CMK (cell line): ENCODE results near the gene HSDL2.
A peak's percentile ranks its signal among the peaks of the same experiment; 100 is the strongest.
"Not testable (repeated sequence)": the region's sequence is repeated elsewhere in the genome, so short reads cannot be mapped to it uniquely, and the experiment has no call there.

Experiments
- DNase-seq: peaks from one replicate; pipeline ENCODE4 v3.0.0-alpha.2; 2010; ENCODE audit warnings: low read depth

The HSDL2 gene

GRCh38 chr9:112366591-112366990 lies 13.3 kb upstream of the HSDL2 start:
- DNase-seq = no peak

GRCh38 chr9:112367465-112367864 lies 12.4 kb upstream of the HSDL2 start:
- no peak for DNase-seq

- no peak for DNase-seq
These were observed 10.1 kb upstream of the HSDL2 start for GRCh38 chr9:112369817-112370216.

- DNase-seq = no peak
These were observed 8.8 kb upstream of the HSDL2 start for GRCh38 chr9:112371060-112371459.

- not testable (repeated sequence) for DNase-seq
These were observed 6.2 kb upstream of the HSDL2 start for GRCh38 chr9:112373666-112374065.

GRCh38 chr9:112374232-112374631 lies 5.7 kb upstream of the HSDL2 start:
- not testable (repeated sequence) for DNase-seq

- no peak for DNase-seq
These were observed 4.5 kb upstream of the HSDL2 start for GRCh38 chr9:112375361-112375760.

GRCh38 chr9:112377087-112377486 lies 2.8 kb upstream of the HSDL2 start:
- DNase-seq = no peak

GRCh38 chr9:112377684-112378327 lies 2.1 kb upstream of the HSDL2 start:
- no peak for DNase-seq

- DNase-seq = no peak
These were observed 1.4 kb upstream of the HSDL2 start for GRCh38 chr9:112378328-112379176.

GRCh38 chr9:112379177-112380101 lies 469 bp upstream of the HSDL2 start:
- DNase-seq = peak; percentile 96

- DNase-seq = no peak
These were observed 915 bp downstream of the HSDL2 start for GRCh38 chr9:112380825-112381221.

GRCh38 chr9:112382066-112382465 lies 2.2 kb downstream of the HSDL2 start:
- DNase-seq = no peak

- DNase-seq = no peak
These were observed 2.8 kb downstream of the HSDL2 start for GRCh38 chr9:112382501-112383364.

- DNase-seq = no peak
These were observed 4.3 kb downstream of the HSDL2 start for GRCh38 chr9:112384219-112384618.

GRCh38 chr9:112384690-112385089 lies 4.8 kb downstream of the HSDL2 start:
- DNase-seq = no peak

GRCh38 chr9:112387115-112387514 lies 7.2 kb downstream of the HSDL2 start:
- no peak for DNase-seq

GRCh38 chr9:112389897-112390296 lies 10.0 kb downstream of the HSDL2 start:
- DNase-seq = not testable (repeated sequence)

- DNase-seq = not testable (repeated sequence)
These were observed 12.1 kb downstream of the HSDL2 start for GRCh38 chr9:112391936-112392560.

GRCh38 chr9:112393146-112393545 lies 13.2 kb downstream of the HSDL2 start:
- DNase-seq = not testable (repeated sequence)

- DNase-seq = no peak
These were observed 16.5 kb downstream of the HSDL2 start for GRCh38 chr9:112396416-112396815.
